Activated CD8-positive, alpha-beta T cell treated with anti-CD3 and anti-CD28 coated beads for 36 hours (primary cell): Measurements from ENCODE around the gene CACUL1. TPM values are rescaled to one million over a fixed set of nuclear protein-coding genes. Genes with fewer than 3 reads are reported as not detected.
"Not testable (repeated sequence)": the region's sequence is repeated elsewhere in the genome, so short reads cannot be mapped to it uniquely, and the experiment has no call there.

Experiments used
- ATAC-seq: fragments of 200-7000 bp; cut with Tn5 transposase; one replicate; pipeline ENCODE4 v1.10.0; 2021; ENCODE audit warnings: mild to moderate bottlenecking, moderate library complexity
- CTCF ChIA-PET: fragments of 350-600 bp; sonication (Branson Sonifier 250); formaldehyde crosslinking; loops from one replicate; lab custom pipeline; 2021; ENCODE audit warnings: antibody characterized with exemption; lab: Charles Lee
- POLR2A ChIA-PET: fragments of 350-600 bp; sonication (Branson Sonifier 250); formaldehyde crosslinking; loops from one replicate; lab custom pipeline; 2021; ENCODE audit warnings: antibody characterized with exemption; lab: Charles Lee
- DNase-seq: peaks from one replicate; pipeline ENCODE4 v3.0.0-alpha.2; 2020
- H3K27ac Mint-ChIP-seq: one replicate; pipeline ENCODE4 v1.8.0; 2021; ENCODE audit warnings: mild to moderate bottlenecking, mixed read lengths
- H3K27me3 Mint-ChIP-seq: one replicate; pipeline ENCODE4 v1.8.0; 2021; ENCODE audit warnings: mixed read lengths
- H3K36me3 Mint-ChIP-seq: one replicate; pipeline ENCODE4 v1.8.0; 2021; ENCODE audit warnings: low read depth, mixed read lengths
- H3K4me1 Mint-ChIP-seq: one replicate; pipeline ENCODE4 v1.8.0; 2021; ENCODE audit warnings: low read depth, mixed read lengths
- H3K4me3 Mint-ChIP-seq: one replicate; pipeline ENCODE4 v1.8.0; 2021; ENCODE audit warnings: mild to moderate bottlenecking, moderate library complexity, mixed read lengths
- H3K9me3 Mint-ChIP-seq: one replicate; pipeline ENCODE4 v1.8.0; 2021; ENCODE audit warnings: mixed read lengths
- CTCF ChIP-seq: fragments of 200-600 bp; IDR thresholded peaks from one replicate; pipeline ENCODE4 v1.8.0; 2022; ENCODE audit warnings: antibody characterized with exemption, mild to moderate bottlenecking
- intact Hi-C: fragments of 100-400 bp; cut with micrococcal nuclease; formaldehyde crosslinking; loops from one replicate; pipeline ENCODE4 v1.10.0; 2022
- total RNA-seq, 2 experiments: library from RNA; stranded (reverse); gene quantifications; one replicate each; pipeline ENCODE4 v1.2.3, GENCODE V29; 2021

The CACUL1 gene
- total RNA-seq, 2 experiments from 2014 or later = 25.6 to 26.1 TPM

GRCh38 chr10:118745056-118745455, 9.7 kb downstream of the CACUL1 start:
- H3K4me3 Mint-ChIP-seq = no peak overlapping the region
- H3K4me1 Mint-ChIP-seq = peaks cover 57% of the 10 kb centered on the region
- no peaks in the 10 kb centered on the region for H3K9me3 Mint-ChIP-seq
- ChIA-PET POLR2A (no interaction called here), CTCF (no interaction called here)
- H3K27me3 Mint-ChIP-seq = no peaks in the 10 kb centered on the region
- H3K36me3 Mint-ChIP-seq = peaks cover 26% of the 10 kb centered on the region
- ATAC-seq (no peak), DNase-seq (no peak)
- intact Hi-C loops = no loop called here
- TF ChIP-seq CTCF = no peak
- H3K27ac Mint-ChIP-seq = no peak overlapping the region

- intact Hi-C loops, H3K4me3 Mint-ChIP-seq, H3K9me3 Mint-ChIP-seq, H3K27me3 Mint-ChIP-seq, H3K27ac Mint-ChIP-seq, ATAC-seq, DNase-seq, CTCF ChIA-PET, POLR2A ChIA-PET: not testable (repeated sequence)
- Mint-ChIP-seq H3K36me3 (peaks cover 26% of the 10 kb centered on the region), H3K4me1 (peaks cover 57% of the 10 kb centered on the region)
Measured at GRCh38 chr10:118744346-118744918, 10.3 kb downstream of the CACUL1 start.

GRCh38 chr10:118742782-118743181, 12.0 kb downstream of the CACUL1 start:
- Mint-ChIP-seq H3K4me1 (peaks cover 56% of the 10 kb centered on the region), H3K27me3 (no peaks in the 10 kb centered on the region), H3K36me3 (peaks cover 17% of the 10 kb centered on the region), H3K27ac (no peak overlapping the region), H3K9me3 (no peaks in the 10 kb centered on the region), H3K4me3 (no peak overlapping the region)
- TF ChIP-seq CTCF = no peak
- intact Hi-C loops = no loop called here
- POLR2A ChIA-PET = no interaction called here
- CTCF ChIA-PET = no interaction called here
- no peak for ATAC-seq
- no peak for DNase-seq

GRCh38 chr10:118742032-118742431, 12.7 kb downstream of the CACUL1 start:
- intact Hi-C loops = no loop called here
- no peaks in the 10 kb centered on the region for H3K27me3 Mint-ChIP-seq
- POLR2A ChIA-PET = interaction anchor here (1.1 kb wide), 1 partner anchor 12 kb away, joined by 3 read pairs; no protein-coding TSS in a partner anchor
- TF ChIP-seq CTCF = no peak
- no peaks in the 10 kb centered on the region for H3K9me3 Mint-ChIP-seq
- H3K4me1 Mint-ChIP-seq = peaks cover 59% of the 10 kb centered on the region
- no peak overlapping the region for H3K27ac Mint-ChIP-seq
- H3K4me3 Mint-ChIP-seq = no peak overlapping the region
- ATAC-seq (no peak), DNase-seq (no peak)
- CTCF ChIA-PET = interaction anchor here (0.9 kb wide), 1 partner anchor 13 kb away, joined by 3 read pairs; the partner anchor contains the start of gene CACUL1
- peaks cover 13% of the 10 kb centered on the region for H3K36me3 Mint-ChIP-seq

- H3K9me3 Mint-ChIP-seq = no peaks in the 10 kb centered on the region
- H3K27me3 Mint-ChIP-seq = no peaks in the 10 kb centered on the region
- no peak for TF ChIP-seq CTCF
- ATAC-seq (no peak), DNase-seq (no peak)
- no peak overlapping the region for H3K27ac Mint-ChIP-seq
- ChIA-PET POLR2A (interaction anchor here (2.0 kb wide), 1 partner anchor 16 kb away, joined by 10 read pairs; the partner anchor contains the start of gene CACUL1), CTCF (interaction anchor here (2.8 kb wide), 1 partner anchor 16 kb away, joined by 10 read pairs; the partner anchor contains the start of gene CACUL1)
- peaks cover 4% of the 10 kb centered on the region for H3K36me3 Mint-ChIP-seq
- intact Hi-C loops = no loop called here
- no peak overlapping the region for H3K4me3 Mint-ChIP-seq
- H3K4me1 Mint-ChIP-seq = peaks cover 75% of the 10 kb centered on the region
Measured at GRCh38 chr10:118738406-118738805, 16.4 kb downstream of the CACUL1 start.
